ENCODE measurements around the gene ZDHHC13. TPM values are rescaled to one million over a fixed set of nuclear protein-coding genes. Genes with fewer than 3 reads are reported as not detected.

Gene ZDHHC13
- total RNA-seq, 1 donor from 2014 or later = 18.2 TPM

- H3K36me3 Mint-ChIP-seq = peaks cover 30% of the 10 kb centered on the region
- H3K4me1 Mint-ChIP-seq (ENCODE audit: unreplicated experiment) = peaks cover 9% of the 10 kb centered on the region
- H3K27me3 Mint-ChIP-seq = no peaks in the 10 kb centered on the region
- no peak for DNase-seq (ENCODE audit: extremely low spot score, unreplicated experiment)
- H3K9me3 Mint-ChIP-seq = no peaks in the 10 kb centered on the region
- no peak overlapping the region for H3K4me3 Mint-ChIP-seq
- TF ChIP-seq CTCF (conservative IDR thresholded peaks at IDR 0.05) = no peak
- H3K27ac Mint-ChIP-seq = no peak overlapping the region
These were observed 43.9 kb downstream of the ZDHHC13 start for GRCh38 chr11:19160847-19161246.

- Mint-ChIP-seq H3K36me3 (peaks cover 29% of the 10 kb centered on the region), H3K4me1 (ENCODE audit: unreplicated experiment) (peaks cover 9% of the 10 kb centered on the region), H3K4me3 (no peak overlapping the region), H3K27me3 (no peaks in the 10 kb centered on the region), H3K9me3 (no peaks in the 10 kb centered on the region), H3K27ac (no peak overlapping the region)
- DNase-seq (ENCODE audit: extremely low spot score, unreplicated experiment) = no peak
- TF ChIP-seq CTCF (conservative IDR thresholded peaks at IDR 0.05) = no peak
These were observed 44.7 kb downstream of the ZDHHC13 start for GRCh38 chr11:19161651-19162050.

- no peaks in the 10 kb centered on the region for H3K9me3 Mint-ChIP-seq
- no peak for TF ChIP-seq CTCF (conservative IDR thresholded peaks at IDR 0.05)
- H3K27ac Mint-ChIP-seq = no peak overlapping the region
- H3K4me3 Mint-ChIP-seq = no peak overlapping the region
- H3K36me3 Mint-ChIP-seq = peaks cover 31% of the 10 kb centered on the region
- no peaks in the 10 kb centered on the region for H3K27me3 Mint-ChIP-seq
- no peak for DNase-seq (ENCODE audit: extremely low spot score, unreplicated experiment)
- peaks cover 9% of the 10 kb centered on the region for H3K4me1 Mint-ChIP-seq (ENCODE audit: unreplicated experiment)
These were observed 46.1 kb downstream of the ZDHHC13 start for GRCh38 chr11:19162951-19163505.

GRCh38 chr11:19163617-19164016 lies 46.6 kb downstream of the ZDHHC13 start:
- Mint-ChIP-seq H3K27me3 (no peaks in the 10 kb centered on the region), H3K27ac (no peak overlapping the region), H3K4me3 (no peak overlapping the region), H3K9me3 (no peaks in the 10 kb centered on the region), H3K36me3 (peaks cover 36% of the 10 kb centered on the region), H3K4me1 (ENCODE audit: unreplicated experiment) (peaks cover 9% of the 10 kb centered on the region)
- no peak for DNase-seq (ENCODE audit: extremely low spot score, unreplicated experiment)
- no peak for TF ChIP-seq CTCF (conservative IDR thresholded peaks at IDR 0.05)

GRCh38 chr11:19164230-19164855 lies 47.4 kb downstream of the ZDHHC13 start:
- H3K27me3 Mint-ChIP-seq = no peaks in the 10 kb centered on the region
- no peak overlapping the region for H3K4me3 Mint-ChIP-seq
- peaks cover 9% of the 10 kb centered on the region for H3K4me1 Mint-ChIP-seq (ENCODE audit: unreplicated experiment)
- DNase-seq (ENCODE audit: extremely low spot score, unreplicated experiment) = no peak
- H3K36me3 Mint-ChIP-seq = peaks cover 33% of the 10 kb centered on the region
- no peak for TF ChIP-seq CTCF (conservative IDR thresholded peaks at IDR 0.05)
- no peak overlapping the region for H3K27ac Mint-ChIP-seq
- no peaks in the 10 kb centered on the region for H3K9me3 Mint-ChIP-seq
